IPS-20b (cell line): ENCODE measurements around the gene METTL6.
A peak's percentile ranks its signal among the peaks of the same experiment; 100 is the strongest.

Source experiments
- H3K27ac ChIP-seq: one replicate; pipeline ENCODE4 v1.5.1; 2013; ENCODE audit warnings: low read length
- H3K27me3 ChIP-seq: 2 replicates; pipeline ENCODE4 v1.6.1; 2013; ENCODE audit warnings: mild to moderate bottlenecking, low read length, inconsistent platforms; ENCODE audit not compliant: insufficient read depth
- H3K36me3 ChIP-seq: 2 replicates; pipeline ENCODE4 v1.6.1; 2013; ENCODE audit warnings: low read depth, mild to moderate bottlenecking, inconsistent platforms, low read length, moderate library complexity; ENCODE audit not compliant: insufficient read depth
- H3K4me1 ChIP-seq: 2 replicates; pipeline ENCODE4 v1.6.1; 2013; ENCODE audit warnings: mild to moderate bottlenecking, control low read depth, inconsistent platforms, low read length, moderate library complexity; ENCODE audit not compliant: insufficient read depth
- H3K4me3 ChIP-seq: 2 replicates; pipeline ENCODE4 v1.5.1; 2013; ENCODE audit warnings: mild to moderate bottlenecking, low read length, inconsistent platforms
- H3K9ac ChIP-seq: 2 replicates; pipeline ENCODE4 v1.6.1; 2013; ENCODE audit warnings: low read depth, mild to moderate bottlenecking, inconsistent platforms, low read length, moderate library complexity
- H3K9me3 ChIP-seq: 2 replicates; pipeline ENCODE4 v1.6.1; 2013; ENCODE audit warnings: mild to moderate bottlenecking, low read depth, low read length, inconsistent platforms; ENCODE audit not compliant: insufficient read depth

METTL6 gene

DNA sequence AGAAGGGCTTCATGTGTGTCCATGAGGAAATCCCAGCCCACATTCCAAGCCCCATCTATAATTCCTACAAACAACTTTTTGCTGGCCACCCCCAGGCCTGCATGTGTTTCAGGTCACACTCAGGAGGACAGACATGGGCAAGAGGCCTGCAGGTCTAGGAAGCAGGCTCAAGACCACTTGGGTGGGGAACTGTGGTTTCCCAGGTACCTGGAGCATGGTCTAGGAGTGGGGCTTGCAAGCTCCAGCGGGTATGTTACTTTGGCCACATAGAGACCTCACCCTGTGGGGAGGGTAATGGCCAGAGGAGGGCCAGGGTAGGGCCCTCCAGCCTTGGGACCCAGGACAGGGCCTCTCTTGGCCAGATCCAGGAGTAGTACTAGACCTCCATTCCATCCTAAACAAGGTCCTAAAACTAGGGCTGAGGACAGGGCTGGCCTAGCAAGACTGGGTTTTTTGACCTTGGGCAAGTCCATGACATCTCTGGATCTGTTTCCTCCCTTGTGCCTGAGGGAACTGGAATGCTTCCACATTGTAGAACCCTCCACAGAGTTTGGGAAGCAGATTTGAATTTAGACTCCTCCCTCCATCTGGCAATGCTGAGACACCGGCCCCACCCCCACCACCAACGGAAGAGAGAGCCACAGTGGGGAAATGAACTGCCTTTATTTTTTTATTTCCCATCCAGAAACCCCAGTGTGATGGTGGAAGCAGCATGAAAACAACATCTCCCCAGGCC lies 22.3 kb upstream of the METTL6 start:
- H3K9me3 ChIP-seq = no peaks in the 10 kb centered on the region
- no peak overlapping the region for H3K27ac ChIP-seq
- H3K27me3 ChIP-seq = no peaks in the 10 kb centered on the region
- H3K9ac ChIP-seq = no peak overlapping the region
- no peak overlapping the region for H3K4me3 ChIP-seq
- no peaks in the 10 kb centered on the region for H3K4me1 ChIP-seq
- no peaks in the 10 kb centered on the region for H3K36me3 ChIP-seq

DNA sequence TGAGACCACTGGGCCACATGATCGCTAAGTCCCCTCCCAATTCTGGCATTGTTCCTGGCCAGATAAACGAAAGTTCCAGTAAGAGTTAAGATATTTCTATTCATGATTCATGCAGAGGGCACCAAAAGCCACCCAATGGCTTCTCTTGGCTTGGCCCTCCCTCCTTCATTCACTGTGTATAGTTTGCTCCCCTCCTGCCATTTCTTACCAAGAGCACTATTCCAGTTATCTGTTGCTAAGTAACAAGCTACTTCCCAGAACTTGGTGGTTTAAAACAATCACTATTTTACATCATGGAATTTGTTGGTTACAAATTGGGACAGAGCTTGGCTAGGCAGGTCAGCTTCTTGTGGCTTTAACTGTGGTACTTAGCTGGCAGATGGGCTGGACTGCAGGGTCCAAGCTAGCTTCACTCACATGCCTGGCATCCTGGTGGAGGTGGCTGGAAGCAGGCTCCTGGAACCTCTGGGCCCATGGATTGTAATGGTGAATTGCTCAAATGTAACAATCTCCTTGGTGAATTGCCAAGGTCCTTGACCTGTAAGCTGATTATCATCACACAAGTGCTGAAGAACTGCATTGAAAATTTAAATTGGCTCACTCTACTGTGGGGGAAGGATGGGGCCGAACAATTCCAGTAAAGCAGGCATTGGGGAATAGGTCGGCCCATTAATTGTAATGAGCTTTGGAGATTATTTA lies 16.6 kb upstream of the METTL6 start:
- no peak overlapping the region for H3K4me3 ChIP-seq
- no peaks in the 10 kb centered on the region for H3K27me3 ChIP-seq
- no peaks in the 10 kb centered on the region for H3K9me3 ChIP-seq
- H3K9ac ChIP-seq = no peak overlapping the region
- no peaks in the 10 kb centered on the region for H3K4me1 ChIP-seq
- peaks cover 40% of the 10 kb centered on the region for H3K36me3 ChIP-seq
- no peak overlapping the region for H3K27ac ChIP-seq

- H3K9me3 ChIP-seq = no peaks in the 10 kb centered on the region
- H3K4me3 ChIP-seq = no peak overlapping the region
- no peak overlapping the region for H3K9ac ChIP-seq
- H3K4me1 ChIP-seq = no peaks in the 10 kb centered on the region
- peaks cover 69% of the 10 kb centered on the region for H3K36me3 ChIP-seq
- no peak overlapping the region for H3K27ac ChIP-seq
- no peaks in the 10 kb centered on the region for H3K27me3 ChIP-seq
Observed at GRCh38 chr3:15440891-15441290, 13.5 kb upstream of the METTL6 start.

- Histone ChIP-seq H3K27me3 (no peaks in the 10 kb centered on the region), H3K36me3 (peaks cover 83% of the 10 kb centered on the region), H3K27ac (no peak overlapping the region), H3K9me3 (no peaks in the 10 kb centered on the region), H3K9ac (no peak overlapping the region), H3K4me3 (no peak overlapping the region), H3K4me1 (no peaks in the 10 kb centered on the region)
Observed at GRCh38 chr3:15439476-15439875, 12.1 kb upstream of the METTL6 start.

GRCh38 chr3:15438983-15439382 lies 11.6 kb upstream of the METTL6 start:
- Histone ChIP-seq H3K27ac (no peak overlapping the region), H3K27me3 (no peaks in the 10 kb centered on the region), H3K36me3 (peaks cover 88% of the 10 kb centered on the region), H3K4me1 (no peaks in the 10 kb centered on the region), H3K4me3 (no peak overlapping the region), H3K9me3 (no peaks in the 10 kb centered on the region), H3K9ac (no peak overlapping the region)

DNA sequence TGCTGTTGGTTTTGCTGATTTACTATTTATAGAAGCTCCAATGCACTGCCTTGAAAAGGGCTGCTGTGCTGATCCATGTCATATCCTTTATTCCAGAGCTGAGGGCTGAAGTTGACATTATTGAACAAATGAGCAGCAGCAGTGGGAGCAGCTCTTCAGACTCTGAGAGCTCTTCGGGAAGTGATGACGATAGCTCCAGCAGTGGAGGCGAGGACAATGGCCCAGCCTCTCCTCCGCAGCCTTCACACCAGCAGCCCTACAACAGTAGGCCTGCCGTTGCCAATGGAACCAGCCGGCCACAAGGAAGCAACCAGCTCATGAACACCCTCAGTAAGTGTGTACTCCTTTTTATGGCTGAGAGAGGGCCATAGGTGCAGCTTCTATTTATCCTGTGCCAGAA lies 8.9 kb upstream of the METTL6 start:
- H3K27ac ChIP-seq = no peak overlapping the region
- H3K27me3 ChIP-seq = no peaks in the 10 kb centered on the region
- no peaks in the 10 kb centered on the region for H3K4me1 ChIP-seq
- no peak overlapping the region for H3K4me3 ChIP-seq
- H3K9ac ChIP-seq = no peak overlapping the region
- H3K9me3 ChIP-seq = no peaks in the 10 kb centered on the region
- peaks cover 97% of the 10 kb centered on the region for H3K36me3 ChIP-seq

GRCh38 chr3:15434756-15435155 lies 7.4 kb upstream of the METTL6 start:
- Histone ChIP-seq H3K9ac (no peak overlapping the region), H3K27ac (no peak overlapping the region), H3K9me3 (no peaks in the 10 kb centered on the region), H3K36me3 (peaks cover 97% of the 10 kb centered on the region), H3K4me3 (no peak overlapping the region), H3K27me3 (no peaks in the 10 kb centered on the region), H3K4me1 (no peaks in the 10 kb centered on the region)

DNA sequence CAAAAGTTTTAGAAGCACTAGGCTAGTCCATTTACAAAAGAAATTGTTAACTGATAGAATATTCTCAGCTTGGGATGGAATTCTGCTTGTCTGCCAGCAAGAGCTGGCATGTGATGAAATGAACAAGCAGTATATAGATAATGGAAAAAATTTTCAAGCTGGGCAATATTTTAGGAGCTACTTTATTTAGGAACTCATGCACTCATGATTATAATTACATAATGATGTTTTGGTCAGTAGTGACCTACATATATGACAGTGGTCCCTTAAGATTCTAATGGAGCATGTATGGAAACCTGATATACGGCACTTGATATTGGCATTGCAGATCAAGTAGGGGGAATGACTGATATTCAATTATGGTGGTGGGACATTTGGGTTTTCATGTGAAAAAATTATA lies 6.2 kb upstream of the METTL6 start:
- H3K36me3 ChIP-seq = peaks cover 85% of the 10 kb centered on the region

DNA sequence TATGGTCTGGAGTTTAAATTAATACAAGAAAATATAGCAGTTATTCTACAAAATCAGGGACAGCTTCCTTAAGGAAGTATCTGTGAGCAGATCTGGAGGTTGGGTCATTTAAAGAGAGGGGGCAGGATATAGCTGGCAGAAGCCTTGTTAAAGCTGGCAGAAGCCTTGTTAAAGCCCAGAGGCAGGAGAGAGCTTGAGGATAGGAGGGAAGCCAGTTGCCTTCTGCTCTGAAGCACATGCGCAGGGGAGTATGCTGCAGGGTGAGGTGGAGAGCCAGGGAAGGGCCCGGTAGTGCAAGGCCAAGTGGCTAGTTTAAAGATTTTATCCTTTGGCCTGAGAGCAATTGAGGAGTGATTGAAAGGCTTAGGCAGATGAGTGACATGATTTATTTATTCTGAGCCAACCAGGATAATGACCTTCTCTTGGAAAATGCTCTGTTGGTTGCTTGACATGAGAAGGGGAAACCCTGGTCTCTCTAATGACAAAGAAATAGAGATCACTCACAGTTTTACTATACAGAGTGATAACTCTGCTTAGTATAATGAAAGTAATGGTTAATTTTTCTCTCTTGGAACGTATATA lies 4.0 kb upstream of the METTL6 start:
- Histone ChIP-seq H3K4me3 (no peak overlapping the region), H3K9me3 (no peaks in the 10 kb centered on the region), H3K4me1 (peaks cover 3% of the 10 kb centered on the region; the same call in 1 of the 2 replicates), H3K9ac (no peak overlapping the region), H3K36me3 (peaks cover 66% of the 10 kb centered on the region), H3K27me3 (no peaks in the 10 kb centered on the region), H3K27ac (no peak overlapping the region)

More for the DNA sequence above, 6.2 kb upstream of the METTL6 start:
- Histone ChIP-seq H3K27ac (no peak overlapping the region), H3K27me3 (no peaks in the 10 kb centered on the region), H3K9ac (no peak overlapping the region), H3K4me3 (no peak overlapping the region), H3K4me1 (no peaks in the 10 kb centered on the region), H3K9me3 (no peaks in the 10 kb centered on the region)

DNA sequence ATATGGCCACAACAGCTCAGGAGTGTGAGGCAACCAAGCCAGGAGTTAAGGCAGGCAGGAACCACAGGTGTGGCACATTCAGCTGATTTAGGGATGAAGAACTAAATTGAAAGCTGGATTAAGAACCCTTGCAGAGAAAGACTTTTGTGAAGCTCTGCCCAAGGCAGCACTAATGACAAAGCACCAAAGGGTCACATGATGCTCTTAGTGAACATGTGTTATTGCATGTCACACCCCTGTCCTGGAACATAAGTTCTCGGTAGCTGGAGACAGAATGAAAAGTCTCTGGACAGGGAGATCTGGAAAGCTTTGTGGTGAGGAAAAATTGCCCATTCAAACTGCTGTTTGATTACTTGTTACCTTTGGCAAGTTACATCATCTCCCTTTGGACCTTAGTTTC lies 3.3 kb upstream of the METTL6 start:
- H3K9me3 ChIP-seq = no peaks in the 10 kb centered on the region
- peaks cover 58% of the 10 kb centered on the region for H3K36me3 ChIP-seq
- H3K27me3 ChIP-seq = no peaks in the 10 kb centered on the region
- no peak overlapping the region for H3K9ac ChIP-seq
- no peak overlapping the region for H3K4me3 ChIP-seq
- H3K27ac ChIP-seq = no peak overlapping the region
- H3K4me1 ChIP-seq = peaks cover 3% of the 10 kb centered on the region; the same call in 1 of the 2 replicates

- Histone ChIP-seq H3K9me3 (no peaks in the 10 kb centered on the region), H3K27me3 (no peaks in the 10 kb centered on the region), H3K27ac (no peak overlapping the region), H3K4me3 (peak overlapping the region; percentile 97), H3K9ac (peak overlapping the region; percentile 94; the same call in 1 of the 2 replicates), H3K4me1 (peaks cover 3% of the 10 kb centered on the region; the same call in 1 of the 2 replicates), H3K36me3 (peaks cover 55% of the 10 kb centered on the region)
Observed at GRCh38 chr3:15429080-15429479, 1.7 kb upstream of the METTL6 start.

GRCh38 chr3:15428539-15428938 lies 1.2 kb upstream of the METTL6 start:
- Histone ChIP-seq H3K27me3 (no peaks in the 10 kb centered on the region), H3K27ac (no peak overlapping the region), H3K4me1 (peaks cover 3% of the 10 kb centered on the region; the same call in 1 of the 2 replicates)

More at GRCh38 chr3:15428539-15428938, 1.2 kb upstream of the METTL6 start:
- peaks cover 54% of the 10 kb centered on the region for H3K36me3 ChIP-seq
- peak overlapping the region; percentile 94; the same call in 1 of the 2 replicates for H3K9ac ChIP-seq
- H3K4me3 ChIP-seq = peak overlapping the region; percentile 97
- H3K9me3 ChIP-seq = no peaks in the 10 kb centered on the region
